Stomach (tissue), 9 donors: ENCODE results near the gene DAPK2. TPM values are rescaled to one million over a fixed set of nuclear protein-coding genes. Genes with fewer than 3 reads are reported as not detected.

Source experiments
- DNase-seq, 2 donors: peaks; one replicate each; pipeline versions ENCODE4 v3.0.0 to v3.0.0-alpha.2; 2013 to 2019
- H3K27ac ChIP-seq, 5 donors: fragments of 200-600 bp in 4 of 5; sonication (generic) in 4 of 5; one replicate each; pipeline ENCODE4 v1.5.1; 2013 to 2019; ENCODE audit warnings: mild to moderate bottlenecking in 1 of 5, moderate library complexity in 1 of 5
- H3K27me3 ChIP-seq, 3 donors: fragments of 200-600 bp; sonication (generic); one replicate each; pipeline ENCODE4 v1.5.1; 2017 to 2019; ENCODE audit warnings: mixed run types in 1 of 3
- H3K36me3 ChIP-seq, 4 donors: fragments of 200-600 bp; sonication (generic); 1 replicate in 3 of 4; 2 replicates in 1 of 4; pipeline ENCODE4 v1.5.1; 2016 to 2019
- H3K4me1 ChIP-seq, 4 donors: fragments of 200-600 bp; sonication (generic); one replicate each; pipeline ENCODE4 v1.5.1; 2016 to 2019
- H3K4me3 ChIP-seq, 4 donors: fragments of 200-600 bp; sonication (generic) in 3 of 4; one replicate each; pipeline ENCODE4 v1.5.1; 2016 to 2019; ENCODE audit warnings: mild to moderate bottlenecking in 1 of 4
- H3K9me3 ChIP-seq, 4 donors: fragments of 200-600 bp; sonication (generic); one replicate each; pipeline ENCODE4 v1.5.1; 2016 to 2019
- CTCF ChIP-seq, 7 experiments: fragments of 450-650 bp in 4 of 7; fragments of 200-600 bp in 3 of 7; sonication (generic) in 3 of 7; IDR thresholded peaks; one replicate each; pipeline ENCODE4 v1.5.1; 2016 to 2019; ENCODE audit warnings: antibody characterized with exemption in 7 of 7, control low read depth in 2 of 7, mild to moderate bottlenecking in 1 of 7
- EP300 ChIP-seq: sonication (generic); formaldehyde crosslinking; IDR thresholded peaks from one replicate; pipeline ENCODE4 v1.6.1; 2017; ENCODE audit warnings: antibody characterized with exemption
- POLR2A ChIP-seq, 4 donors: fragments of 450-650 bp; IDR thresholded peaks; one replicate each; pipeline ENCODE4 v1.6.1; 2016; ENCODE audit warnings: antibody characterized with exemption in 4 of 4, control low read depth in 2 of 4, mild to moderate bottlenecking in 1 of 4, moderate library complexity in 1 of 4
- POLR2AphosphoS5 ChIP-seq, 3 donors: sonication (generic); formaldehyde crosslinking; IDR thresholded peaks; one replicate each; pipeline ENCODE4 v1.6.1; 2016; ENCODE audit warnings: antibody characterized with exemption in 3 of 3
- WGBS, 5 donors: extraction: QIAGEN DNeasy Blood & Tissue Kit in 3 of 5; methylation state at CpG; one replicate each; pipeline versions ENCODE4 v1.1.5 to v1.1.7; 2013 to 2018; 5-methylcytosine and 5-hydroxymethylcytosine counted together
- intact Hi-C: fragments of 100-400 bp; cut with DNase I; formaldehyde crosslinking; loops from one replicate; pipeline ENCODE4 v1.15.1; 2023; ENCODE audit warnings: low total_unique reads
- polyA plus RNA-seq, 3 donors: library from polyadenylated mRNA; stranded (reverse); fragments of 200-250 nt; gene quantifications; one replicate each; pipeline ENCODE4 v1.2.3, GENCODE V29; 2013
- total RNA-seq, 5 donors: library from RNA; depleted of rRNA; stranded (reverse); fragments of >200 nt; gene quantifications; one replicate each; pipeline versions ENCODE4 v1.1.0 to v1.2.3, GENCODE V29; 2014 to 2016
- donor health status: healthy with polysubstance abuse.
- donor health status: Bipolar disorder and iron deficiency.
- donor health status: healthy.

Gene DAPK2
- total and polyA plus RNA-seq, 8 donors: 5.2 to 178 (median 16.6) TPM

- Histone ChIP-seq H3K36me3 (peaks cover 0 to 4% (median 1%) of the 10 kb centered on the region in 4 donors), H3K4me3 (no peak overlapping the region), H3K27me3 (no peaks in the 10 kb centered on the region), H3K4me1 (peaks cover under 1 to 8% (median 4%) of the 10 kb centered on the region in 4 donors), H3K27ac (no peak overlapping the region), H3K9me3 (no peaks in the 10 kb centered on the region)
- intact Hi-C loops: no loop called here
- DNase-seq: no peak
- TF ChIP-seq EP300 (no peak), POLR2A (IDR thresholded peaks at IDR 0.05) (no peak), POLR2AphosphoS5 (IDR thresholded peaks at IDR 0.05) (no peak), CTCF (IDR thresholded peaks at IDR 0.05) (no peak)
- 47 to 64% (median 52%) methylated on average over 5 of the region's 5 CpGs for WGBS, 5 donors
These were observed 14.0 kb downstream of the DAPK2 start for GRCh38 chr15:64032329-64032728.

GRCh38 chr15:64030123-64030522 is 16.2 kb downstream of the DAPK2 start:
- no peak overlapping the region for H3K27ac ChIP-seq
- 78 to 97% (median 89%) methylated on average over 4 of the region's 4 CpGs for WGBS, 5 donors
- DNase-seq: no peak
- H3K4me1 ChIP-seq: peaks cover 3 to 19% (median 5%) of the 10 kb centered on the region in 4 donors
- no peak overlapping the region for H3K4me3 ChIP-seq
- intact Hi-C loops: no loop called here
- no peaks in the 10 kb centered on the region for H3K27me3 ChIP-seq
- no peak for TF ChIP-seq POLR2A (IDR thresholded peaks at IDR 0.05)
- no peaks in the 10 kb centered on the region for H3K9me3 ChIP-seq
- no peaks in the 10 kb centered on the region for H3K36me3 ChIP-seq

GRCh38 chr15:64029633-64030032 is 16.7 kb downstream of the DAPK2 start:
- DNase-seq: no peak
- Histone ChIP-seq H3K27me3 (no peaks in the 10 kb centered on the region), H3K4me1 (peaks cover 3 to 24% (median 5%) of the 10 kb centered on the region in 4 donors), H3K36me3 (no peaks in the 10 kb centered on the region), H3K27ac (no peak overlapping the region), H3K4me3 (no peak overlapping the region), H3K9me3 (no peaks in the 10 kb centered on the region)
- no peak for TF ChIP-seq EP300
- no peak for TF ChIP-seq POLR2AphosphoS5 (IDR thresholded peaks at IDR 0.05)
- TF ChIP-seq CTCF (IDR thresholded peaks at IDR 0.05): no peak
- no peak for TF ChIP-seq POLR2A (IDR thresholded peaks at IDR 0.05)
- 88 to 95% (median 92%) methylated on average over 4 of the region's 4 CpGs for WGBS, 5 donors
- intact Hi-C loops: no loop called here

GRCh38 chr15:64029110-64029509 is 17.2 kb downstream of the DAPK2 start:
- WGBS, 5 donors: 69 to 91% (median 73%) methylated on average over 8 of the region's 8 CpGs
- Histone ChIP-seq H3K27me3 (no peaks in the 10 kb centered on the region), H3K4me1 (peaks cover 3 to 25% (median 5%) of the 10 kb centered on the region in 4 donors), H3K27ac (no peak overlapping the region), H3K4me3 (no peak overlapping the region), H3K9me3 (no peaks in the 10 kb centered on the region), H3K36me3 (no peaks in the 10 kb centered on the region)
- no peak for DNase-seq
- TF ChIP-seq POLR2A (IDR thresholded peaks at IDR 0.05): no peak
- no peak for TF ChIP-seq CTCF (IDR thresholded peaks at IDR 0.05)
- TF ChIP-seq POLR2AphosphoS5 (IDR thresholded peaks at IDR 0.05): no peak
- TF ChIP-seq EP300: no peak
- intact Hi-C loops: no loop called here

- no peak for DNase-seq
- no peak for TF ChIP-seq POLR2AphosphoS5 (IDR thresholded peaks at IDR 0.05)
- TF ChIP-seq CTCF (IDR thresholded peaks at IDR 0.05): no peak
- TF ChIP-seq EP300: no peak
- no peak for TF ChIP-seq POLR2A (IDR thresholded peaks at IDR 0.05)
- H3K27me3 ChIP-seq: no peaks in the 10 kb centered on the region
- no peaks in the 10 kb centered on the region for H3K36me3 ChIP-seq
- no peaks in the 10 kb centered on the region for H3K9me3 ChIP-seq
- no peak overlapping the region for H3K4me3 ChIP-seq
- H3K27ac ChIP-seq: no peak overlapping the region
- WGBS, 5 donors: 84 to 92% (median 88%) methylated on average over 4 of the region's 4 CpGs
- intact Hi-C loops: no loop called here
- peaks cover 7 to 41% (median 11%) of the 10 kb centered on the region in 4 donors for H3K4me1 ChIP-seq
These were observed 19.7 kb downstream of the DAPK2 start for GRCh38 chr15:64026591-64026990.
